Activated T-helper 17 cell treated with anti-CD3 and anti-CD28 coated beads, Interleukin-2, amount 50 U/mL, for 72 hours (primary cell): Measurements from ENCODE around the gene HOXA11. TPM values are rescaled to one million over a fixed set of nuclear protein-coding genes. Genes with fewer than 3 reads are reported as not detected.

Experiments used
- ATAC-seq: fragments of 150-1000 bp; cut with Tn5 transposase; replicated peaks from 2 replicates; pipeline ENCODE4 v1.10.0; 2021; ENCODE audit warnings: mild to moderate bottlenecking, moderate library complexity
- H3K27ac Mint-ChIP-seq: one replicate; pipeline ENCODE4 v1.8.0; 2022; ENCODE audit warnings: mixed read lengths
- H3K27me3 Mint-ChIP-seq: one replicate; pipeline ENCODE4 v1.8.0; 2022; ENCODE audit warnings: mixed read lengths
- H3K36me3 Mint-ChIP-seq: one replicate; pipeline ENCODE4 v1.8.0; 2022; ENCODE audit warnings: low read depth, mild to moderate bottlenecking, mixed read lengths
- H3K4me1 Mint-ChIP-seq: one replicate; pipeline ENCODE4 v1.8.0; 2022; ENCODE audit warnings: mixed read lengths
- H3K4me3 Mint-ChIP-seq: one replicate; pipeline ENCODE4 v1.8.0; 2022; ENCODE audit warnings: mild to moderate bottlenecking, mixed read lengths
- H3K9me3 Mint-ChIP-seq: one replicate; pipeline ENCODE4 v1.8.0; 2022; ENCODE audit warnings: mixed read lengths
- total RNA-seq, 2 donors: library from RNA; stranded (reverse); gene quantifications; one replicate each; pipeline ENCODE4 v1.2.3, GENCODE V29; 2022

HOXA11 gene
- total RNA-seq, 2 donors from 2014 or later = not detected

GRCh38 chr7:27149842-27150567, 35.0 kb downstream of the HOXA11 start:
- ATAC-seq = no peak
- Mint-ChIP-seq H3K4me3 (peak overlapping the region; percentile 68), H3K4me1 (peaks cover 15% of the 10 kb centered on the region), H3K36me3 (peaks cover 10% of the 10 kb centered on the region), H3K27me3 (peaks cover 65% of the 10 kb centered on the region), H3K27ac (no peak overlapping the region), H3K9me3 (no peaks in the 10 kb centered on the region)

- peaks cover 57% of the 10 kb centered on the region for H3K27me3 Mint-ChIP-seq
- no peaks in the 10 kb centered on the region for H3K9me3 Mint-ChIP-seq
- ATAC-seq = no peak
- H3K36me3 Mint-ChIP-seq = peaks cover 5% of the 10 kb centered on the region
- no peak overlapping the region for H3K27ac Mint-ChIP-seq
- peaks cover 7% of the 10 kb centered on the region for H3K4me1 Mint-ChIP-seq
- H3K4me3 Mint-ChIP-seq = no peak overlapping the region
These were observed 36.0 kb downstream of the HOXA11 start for GRCh38 chr7:27148756-27149641.

- Mint-ChIP-seq H3K4me3 (peak overlapping the region; percentile 38), H3K27ac (no peak overlapping the region), H3K27me3 (peaks cover 49% of the 10 kb centered on the region), H3K4me1 (peaks cover 7% of the 10 kb centered on the region), H3K9me3 (no peaks in the 10 kb centered on the region), H3K36me3 (no peaks in the 10 kb centered on the region)
- no peak for ATAC-seq
These were observed 36.8 kb downstream of the HOXA11 start for GRCh38 chr7:27148031-27148755.

GRCh38 chr7:27147199-27148030, 37.6 kb downstream of the HOXA11 start, which contains the start of gene HOXA6:
Gene HOXA6, minus strand, starts transcription at chr7:27147774. Its CDS starts 25 bp downstream, at chr7:27147749.
- Mint-ChIP-seq H3K36me3 (no peaks in the 10 kb centered on the region), H3K4me3 (peak within 1 kb of the TSS; percentile 38), H3K4me1 (peaks cover 7% of the 10 kb centered on the region), H3K27ac (no peak within 1 kb of the TSS), H3K9me3 (no peaks in the 10 kb centered on the region), H3K27me3 (peaks cover 50% of the 10 kb centered on the region)
- no peak for ATAC-seq

GRCh38 chr7:27146491-27147198, 38.4 kb downstream of the HOXA11 start:
- Mint-ChIP-seq H3K9me3 (no peaks in the 10 kb centered on the region), H3K36me3 (no peaks in the 10 kb centered on the region), H3K27ac (no peak overlapping the region), H3K4me3 (no peak overlapping the region), H3K4me1 (peaks cover 4% of the 10 kb centered on the region), H3K27me3 (peaks cover 46% of the 10 kb centered on the region)
- ATAC-seq = no peak

- H3K9me3 Mint-ChIP-seq = no peaks in the 10 kb centered on the region
- H3K27ac Mint-ChIP-seq = no peak overlapping the region
- ATAC-seq = no peak
- H3K27me3 Mint-ChIP-seq = peaks cover 41% of the 10 kb centered on the region
- H3K36me3 Mint-ChIP-seq = no peaks in the 10 kb centered on the region
- H3K4me3 Mint-ChIP-seq = no peak overlapping the region
- H3K4me1 Mint-ChIP-seq = no peaks in the 10 kb centered on the region
These were observed 39.1 kb downstream of the HOXA11 start for GRCh38 chr7:27145914-27146412.

GRCh38 chr7:27145165-27145913, 39.7 kb downstream of the HOXA11 start:
- H3K27me3 Mint-ChIP-seq = peaks cover 40% of the 10 kb centered on the region
- no peak for ATAC-seq
- no peak overlapping the region for H3K4me3 Mint-ChIP-seq
- H3K27ac Mint-ChIP-seq = no peak overlapping the region
- H3K36me3 Mint-ChIP-seq = no peaks in the 10 kb centered on the region
- H3K9me3 Mint-ChIP-seq = no peaks in the 10 kb centered on the region
- no peaks in the 10 kb centered on the region for H3K4me1 Mint-ChIP-seq

- ATAC-seq = no peak
- peaks cover 35% of the 10 kb centered on the region for H3K27me3 Mint-ChIP-seq
- H3K4me1 Mint-ChIP-seq = no peaks in the 10 kb centered on the region
- no peak overlapping the region for H3K27ac Mint-ChIP-seq
- no peak overlapping the region for H3K4me3 Mint-ChIP-seq
- no peaks in the 10 kb centered on the region for H3K36me3 Mint-ChIP-seq
- H3K9me3 Mint-ChIP-seq = no peaks in the 10 kb centered on the region
These were observed 40.3 kb downstream of the HOXA11 start for GRCh38 chr7:27144781-27145164.

- peaks cover 34% of the 10 kb centered on the region for H3K27me3 Mint-ChIP-seq
- no peak overlapping the region for H3K27ac Mint-ChIP-seq
These were observed 40.9 kb downstream of the HOXA11 start for GRCh38 chr7:27143950-27144780.

GRCh38 chr7:27143023-27143949, 41.7 kb downstream of the HOXA11 start, which contains the start of gene HOXA5:
Gene HOXA5, minus strand, starts transcription at chr7:27143681. Its CDS starts 74 bp downstream, at chr7:27143607.
- Mint-ChIP-seq H3K9me3 (no peaks in the 10 kb centered on the region), H3K27ac (no peak within 1 kb of the TSS), H3K36me3 (no peaks in the 10 kb centered on the region), H3K27me3 (peaks cover 31% of the 10 kb centered on the region), H3K4me3 (no peak within 1 kb of the TSS), H3K4me1 (no peaks in the 10 kb centered on the region)
- ATAC-seq = no peak

More at GRCh38 chr7:27143950-27144780, 40.9 kb downstream of the HOXA11 start:
- no peak for ATAC-seq
- Mint-ChIP-seq H3K9me3 (no peaks in the 10 kb centered on the region), H3K4me1 (no peaks in the 10 kb centered on the region), H3K36me3 (no peaks in the 10 kb centered on the region), H3K4me3 (no peak overlapping the region)

- Mint-ChIP-seq H3K27ac (no peak overlapping the region), H3K4me3 (no peak overlapping the region), H3K27me3 (peaks cover 34% of the 10 kb centered on the region), H3K36me3 (no peaks in the 10 kb centered on the region), H3K4me1 (no peaks in the 10 kb centered on the region), H3K9me3 (no peaks in the 10 kb centered on the region)
- no peak for ATAC-seq
These were observed 42.4 kb downstream of the HOXA11 start for GRCh38 chr7:27142580-27143022.
